SK-N-SH (cell line): ENCODE measurements around the gene E2F4. TPM values are rescaled to one million over a fixed set of nuclear protein-coding genes. Genes with fewer than 3 reads are reported as not detected.

ENCODE experiments used
- CTCF ChIA-PET: fragments of 300-600, 350-600 bp; formaldehyde crosslinking; extraction: SDS; loops from one replicate; lab custom pipeline; 2021; lab: Yijun Ruan, JAX
- POLR2A ChIA-PET: fragments of 350-600 bp; sonication (Branson Sonifier 250); formaldehyde crosslinking; extraction: SDS; loops from one replicate; lab custom pipeline; 2020; ENCODE audit warnings: antibody characterized with exemption, inconsistent platforms; lab: Yijun Ruan, JAX
- DNase-seq: peaks from one replicate; pipeline ENCODE4 v3.0.0; 2012
- H2AFZ ChIP-seq: fragments of 200-600 bp; sonication (generic); 2 replicates; pipeline ENCODE4 v1.8.1; 2016; ENCODE audit warnings: antibody characterized with exemption, mild to moderate bottlenecking, low read depth
- H3F3A ChIP-seq: fragments of 200-600 bp; sonication (generic); replicated peaks from 2 replicates; pipeline ENCODE3; 2016; ENCODE audit warnings: antibody characterized with exemption, mild to moderate bottlenecking; ENCODE audit not compliant: insufficient read depth
- H3K27ac ChIP-seq, 2 experiments: fragments of 200-500 bp in 1 of 2; fragments of 200-600 bp in 1 of 2; sonication (Bioruptor generic) in 1 of 2; sonication (generic), shearing (Covaris generic) in 1 of 2; 2 replicates each; pipeline versions ENCODE4 v1.5.1 to v1.6.1; 2014 to 2016; ENCODE audit warnings: low read depth in 2 of 2, inconsistent platforms in 1 of 2, low read length in 1 of 2, mild to moderate bottlenecking in 1 of 2, mixed read lengths in 1 of 2
- H3K27me3 ChIP-seq: fragments of 200-600 bp; sonication (generic), shearing (Covaris generic); 2 replicates; pipeline ENCODE4 v1.6.1; 2016; ENCODE audit warnings: mixed run types; ENCODE audit not compliant: insufficient read depth
- H3K36me3 ChIP-seq, 2 experiments: fragments of 200-500 bp in 1 of 2; fragments of 200-600 bp in 1 of 2; sonication (Bioruptor generic) in 1 of 2; sonication (generic) in 1 of 2; replicated peaks in 1 of 2; 2 replicates each; pipeline versions ENCODE3 to v1.5.1; 2014 to 2016; ENCODE audit warnings: low read length in 1 of 2, mild to moderate bottlenecking in 1 of 2; ENCODE audit not compliant: insufficient read depth in 2 of 2, control insufficient read depth in 1 of 2
- H3K4me1 ChIP-seq, 2 experiments: fragments of 200-500 bp in 1 of 2; fragments of 200-600 bp in 1 of 2; sonication (Bioruptor generic) in 1 of 2; sonication (generic), shearing (Covaris generic) in 1 of 2; 2 replicates each; pipeline versions ENCODE4 v1.5.1 to v1.6.1; 2014 to 2016; ENCODE audit warnings: low read depth in 1 of 2, low read length in 1 of 2, mixed run types in 1 of 2; ENCODE audit not compliant: insufficient read depth in 2 of 2, control insufficient read depth in 1 of 2
- H3K4me2 ChIP-seq: fragments of 200-600 bp; sonication (generic), shearing (Covaris generic); 2 replicates; pipeline ENCODE4 v1.6.1; 2017; ENCODE audit warnings: mixed run types
- H3K4me3 ChIP-seq, 2 experiments: fragments of 200-500 bp in 1 of 2; fragments of 200-600 bp in 1 of 2; sonication (Bioruptor generic) in 1 of 2; sonication (generic), shearing (Covaris generic) in 1 of 2; 2 replicates each; pipeline versions ENCODE4 v1.5.1 to v1.8.1; 2014 to 2016; ENCODE audit warnings: low read depth in 2 of 2, inconsistent platforms in 1 of 2, low read length in 1 of 2, mild to moderate bottlenecking in 1 of 2, mixed read lengths in 1 of 2, moderate library complexity in 1 of 2
- H3K79me2 ChIP-seq: fragments of 200-600 bp; sonication (generic); 2 replicates; pipeline ENCODE4 v1.8.1; 2017; ENCODE audit warnings: mild to moderate bottlenecking; ENCODE audit not compliant: insufficient read depth
- H3K9ac ChIP-seq: fragments of 200-600 bp; sonication (generic); 2 replicates; pipeline ENCODE4 v1.6.1; 2017; ENCODE audit warnings: mixed run types
- H3K9me2 ChIP-seq: fragments of 200-600 bp; sonication (generic); 2 replicates; pipeline ENCODE4 v1.6.1; 2017; ENCODE audit warnings: mixed run types
- H3K9me3 ChIP-seq: fragments of 200-600 bp; sonication (generic); 2 replicates; pipeline ENCODE4 v1.6.1; 2017; ENCODE audit warnings: mixed run types, mild to moderate bottlenecking, moderate library complexity
- H4K20me1 ChIP-seq: fragments of 200-600 bp; sonication (generic); 2 replicates; pipeline ENCODE4 v1.6.1; 2017; ENCODE audit warnings: mild to moderate bottlenecking, mixed run types; ENCODE audit not compliant: insufficient read depth
- CTCF ChIP-seq: fragments of 200-600 bp; sonication (generic); IDR thresholded peaks from 2 replicates; pipeline ENCODE4 v1.6.1; 2017; ENCODE audit warnings: antibody characterized with exemption, mild to moderate bottlenecking, moderate library complexity
- EP300 ChIP-seq, 2 experiments: IDR thresholded peaks; 2 replicates each; pipeline versions ENCODE4 v1.4.0 to v1.6.1; 2012; ENCODE audit warnings: borderline replicate concordance in 1 of 2, low read depth in 1 of 2, low read length in 1 of 2
- EZH2phosphoT487 ChIP-seq: fragments of 200-600 bp; sonication (generic); IDR thresholded peaks from 2 replicates; pipeline ENCODE4 v1.6.1; 2017; ENCODE audit warnings: low read depth, mixed run types, mild to moderate bottlenecking, antibody characterized with exemption, moderate library complexity, borderline replicate concordance
- FOSL2 ChIP-seq: IDR thresholded peaks from 2 replicates; pipeline ENCODE4 v1.4.0; 2012; ENCODE audit warnings: low read depth, mild to moderate bottlenecking, moderate library complexity, borderline replicate concordance
- GATA2 ChIP-seq: sonication (generic); formaldehyde crosslinking; IDR thresholded peaks from 2 replicates; pipeline ENCODE4 v1.5.0; 2020; ENCODE audit warnings: mild to moderate bottlenecking, missing genetic modification reagents
- MXI1 ChIP-seq: IDR thresholded peaks from 2 replicates; pipeline ENCODE4 v1.6.1; 2012; ENCODE audit warnings: mild to moderate bottlenecking, low read depth, low read length, improper control_type of control experiment
- NRF1 ChIP-seq: IDR thresholded peaks from 2 replicates; pipeline ENCODE4 v1.6.1; 2012; ENCODE audit warnings: low read depth, mild to moderate bottlenecking, low read length
- POLR2AphosphoS5 ChIP-seq: IDR thresholded peaks from 2 replicates; pipeline ENCODE4 v1.6.1; 2012; ENCODE audit warnings: low read depth, low read length
- RAD21 ChIP-seq: IDR thresholded peaks from 2 replicates; pipeline ENCODE4 v1.6.1; 2012; ENCODE audit warnings: mild to moderate bottlenecking, low read length
- SIN3A ChIP-seq: IDR thresholded peaks from 2 replicates; pipeline ENCODE4 v1.6.1; 2012; ENCODE audit warnings: low read depth, mild to moderate bottlenecking, low read length, moderate library complexity, borderline replicate concordance
- SMC3 ChIP-seq: IDR thresholded peaks from 2 replicates; pipeline ENCODE4 v1.6.1; 2012; ENCODE audit warnings: low read depth, low read length, improper control_type of control experiment
- TCF12 ChIP-seq: IDR thresholded peaks from 2 replicates; pipeline ENCODE4 v1.4.0; 2012
- TEAD4 ChIP-seq: IDR thresholded peaks from 2 replicates; pipeline ENCODE4 v1.4.0; 2012; ENCODE audit warnings: mild to moderate bottlenecking, borderline replicate concordance; ENCODE audit not compliant: insufficient read depth
- YY1 ChIP-seq: IDR thresholded peaks from 2 replicates; pipeline ENCODE4 v1.4.0; 2012; ENCODE audit warnings: low read depth, mild to moderate bottlenecking
- WGBS: methylation state at CpG from one replicate; pipeline ENCODE4 v1.1.6; 2017; ENCODE audit warnings: low lambda C conversion rate; 5-methylcytosine and 5-hydroxymethylcytosine counted together
- polyA plus RNA-seq, 3 experiments: library from polyadenylated mRNA; depleted of rRNA; stranded (reverse); fragments of >200 nt; gene quantifications; 2 replicates each; pipeline ENCODE4 v1.2.3, GENCODE V29; 2012
- TF ChIP-seq, protein P1 (sequence below): IDR thresholded peaks from 2 replicates; pipeline ENCODE4 v1.4.0; 2012; ENCODE audit warnings: low read depth
- TF ChIP-seq, protein P2 (sequence below): IDR thresholded peaks from 2 replicates; pipeline ENCODE4 v1.4.0; 2012; ENCODE audit warnings: low read depth, borderline replicate concordance
- TF ChIP-seq, protein P3 (sequence below): IDR thresholded peaks from 2 replicates; pipeline ENCODE4 v1.4.0; 2012; ENCODE audit warnings: low read depth, borderline replicate concordance
- TF ChIP-seq, protein P4 (sequence below): IDR thresholded peaks from 2 replicates; pipeline ENCODE4; 2012

Gene E2F4
- polyA plus RNA-seq, 1 of the 3 experiments (the other 2 are of a cell fraction) = 168 TPM

- no peak overlapping the region for H2AFZ ChIP-seq
- H3K9me3 ChIP-seq = no peaks in the 10 kb centered on the region
- peak overlapping the region; percentile 65; the same call in 1 of the 2 replicates for H3K4me2 ChIP-seq
- 66% methylated on average over 43 of the region's 61 CpGs for WGBS
- DNase-seq = no peak
- ChIA-PET POLR2A (interaction anchor here (0.8 to 1.1 kb wide), 2 partner anchors 47 to 137 kb away, joined by 3 to 5 read pairs; no protein-coding TSS in a partner anchor), CTCF (interaction anchor here (0.6 to 14.2 kb wide), 79 partner anchors 10 to 463 kb away, joined by 3 to 470 read pairs (median 7); partner anchors contain the start of genes CBFB, CES3, CES4A and CIAO2B)
- H4K20me1 ChIP-seq = peaks cover 26% of the 10 kb centered on the region
- TF ChIP-seq TCF12 (no peak), RAD21 (no peak), TEAD4 (no peak), MXI1 (no peak), EZH2phosphoT487 (no peak)
- TF ChIP-seq, protein P1, sequence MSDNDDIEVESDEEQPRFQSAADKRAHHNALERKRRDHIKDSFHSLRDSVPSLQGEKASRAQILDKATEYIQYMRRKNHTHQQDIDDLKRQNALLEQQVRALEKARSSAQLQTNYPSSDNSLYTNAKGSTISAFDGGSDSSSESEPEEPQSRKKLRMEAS = no peak
- TF ChIP-seq, protein P2, sequence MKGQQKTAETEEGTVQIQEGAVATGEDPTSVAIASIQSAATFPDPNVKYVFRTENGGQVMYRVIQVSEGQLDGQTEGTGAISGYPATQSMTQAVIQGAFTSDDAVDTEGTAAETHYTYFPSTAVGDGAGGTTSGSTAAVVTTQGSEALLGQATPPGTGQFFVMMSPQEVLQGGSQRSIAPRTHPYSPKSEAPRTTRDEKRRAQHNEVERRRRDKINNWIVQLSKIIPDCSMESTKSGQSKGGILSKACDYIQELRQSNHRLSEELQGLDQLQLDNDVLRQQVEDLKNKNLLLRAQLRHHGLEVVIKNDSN = no peak
- peaks cover 11% of the 10 kb centered on the region for H3F3A ChIP-seq
- H3K27me3 ChIP-seq = no peaks in the 10 kb centered on the region
- no peaks in the 10 kb centered on the region for H3K79me2 ChIP-seq
- H3K27ac ChIP-seq = no peak overlapping the region
- no peak overlapping the region for H3K9ac ChIP-seq
- peaks cover 0 to 4% of the 10 kb centered on the region in 2 experiments for H3K36me3 ChIP-seq
- H3K4me3 ChIP-seq = peak overlapping the region; percentile 27 to 32; a peak in 3 of 4 replicates
- peaks cover 4 to 19% of the 10 kb centered on the region in 2 experiments; a peak in 1 of 4 replicates for H3K4me1 ChIP-seq
- no peaks in the 10 kb centered on the region for H3K9me2 ChIP-seq
These were observed 37.2 kb upstream of the E2F4 start for GRCh38 chr16:67154578-67155294.

GRCh38 chr16:67155295-67156142, 36.4 kb upstream of the E2F4 start:
- peak; percentile 94 for DNase-seq
- Histone ChIP-seq H3K9ac (no peak overlapping the region), H4K20me1 (peaks cover 26% of the 10 kb centered on the region), H3F3A (peaks cover 11% of the 10 kb centered on the region), H3K9me2 (no peaks in the 10 kb centered on the region), H3K4me3 (peak overlapping the region; percentile 27 to 32; a peak in 3 of 4 replicates), H3K79me2 (no peaks in the 10 kb centered on the region), H3K4me2 (peak overlapping the region; percentile 65; the same call in 1 of the 2 replicates), H3K4me1 (peaks cover 4 to 19% of the 10 kb centered on the region in 2 experiments; a peak in 1 of 4 replicates), H3K9me3 (no peaks in the 10 kb centered on the region), H3K36me3 (peaks cover 0 to 4% of the 10 kb centered on the region in 2 experiments), H3K27me3 (no peaks in the 10 kb centered on the region), H2AFZ (no peak overlapping the region), H3K27ac (no peak overlapping the region)
- ChIA-PET POLR2A (interaction anchor here (0.6 to 1.1 kb wide), 3 partner anchors 48 to 161 kb away, joined by 3 to 5 read pairs (median 4); no protein-coding TSS in a partner anchor), CTCF (interaction anchor here (0.6 to 14.2 kb wide), 82 partner anchors 9 to 464 kb away, joined by 3 to 470 read pairs (median 6); partner anchors contain the start of genes CBFB, CES3, CES4A and CIAO2B)
- WGBS = 33% methylated on average over 28 of the region's 74 CpGs
- TF ChIP-seq YY1 = no peak
- peak; percentile 50; the same call in 1 of the 2 replicates for TF ChIP-seq NRF1
- TF ChIP-seq SMC3 = peak; percentile 96
- TF ChIP-seq, protein P3, sequence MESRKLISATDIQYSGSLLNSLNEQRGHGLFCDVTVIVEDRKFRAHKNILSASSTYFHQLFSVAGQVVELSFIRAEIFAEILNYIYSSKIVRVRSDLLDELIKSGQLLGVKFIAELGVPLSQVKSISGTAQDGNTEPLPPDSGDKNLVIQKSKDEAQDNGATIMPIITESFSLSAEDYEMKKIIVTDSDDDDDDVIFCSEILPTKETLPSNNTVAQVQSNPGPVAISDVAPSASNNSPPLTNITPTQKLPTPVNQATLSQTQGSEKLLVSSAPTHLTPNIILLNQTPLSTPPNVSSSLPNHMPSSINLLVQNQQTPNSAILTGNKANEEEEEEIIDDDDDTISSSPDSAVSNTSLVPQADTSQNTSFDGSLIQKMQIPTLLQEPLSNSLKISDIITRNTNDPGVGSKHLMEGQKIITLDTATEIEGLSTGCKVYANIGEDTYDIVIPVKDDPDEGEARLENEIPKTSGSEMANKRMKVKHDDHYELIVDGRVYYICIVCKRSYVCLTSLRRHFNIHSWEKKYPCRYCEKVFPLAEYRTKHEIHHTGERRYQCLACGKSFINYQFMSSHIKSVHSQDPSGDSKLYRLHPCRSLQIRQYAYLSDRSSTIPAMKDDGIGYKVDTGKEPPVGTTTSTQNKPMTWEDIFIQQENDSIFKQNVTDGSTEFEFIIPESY = no peak
- no peak for TF ChIP-seq FOSL2
- TF ChIP-seq, protein P4, sequence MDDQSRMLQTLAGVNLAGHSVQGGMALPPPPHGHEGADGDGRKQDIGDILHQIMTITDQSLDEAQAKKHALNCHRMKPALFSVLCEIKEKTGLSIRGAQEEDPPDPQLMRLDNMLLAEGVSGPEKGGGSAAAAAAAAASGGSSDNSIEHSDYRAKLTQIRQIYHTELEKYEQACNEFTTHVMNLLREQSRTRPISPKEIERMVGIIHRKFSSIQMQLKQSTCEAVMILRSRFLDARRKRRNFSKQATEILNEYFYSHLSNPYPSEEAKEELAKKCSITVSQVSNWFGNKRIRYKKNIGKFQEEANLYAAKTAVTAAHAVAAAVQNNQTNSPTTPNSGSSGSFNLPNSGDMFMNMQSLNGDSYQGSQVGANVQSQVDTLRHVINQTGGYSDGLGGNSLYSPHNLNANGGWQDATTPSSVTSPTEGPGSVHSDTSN = no peak
- no peak for TF ChIP-seq POLR2AphosphoS5
- TF ChIP-seq CTCF = peak; percentile 80
- TF ChIP-seq GATA2 (CRISPR knock-in tag) = no peak
- peak; percentile 29; the same call in 1 of the 2 replicates for TF ChIP-seq SIN3A
- TF ChIP-seq EP300 (IDR thresholded peaks at IDR 0.05; ENCODE audit: borderline replicate concordance in 1 of 2, low read depth in 1 of 2, low read length in 1 of 2) = no peak
- no peak for TF ChIP-seq EZH2phosphoT487
